T-helper 22 cell (primary cell): ENCODE measurements around the gene IFT22.
"Not testable (repeated sequence)": the region's sequence is repeated elsewhere in the genome, so short reads cannot be mapped to it uniquely, and the experiment has no call there.

Source experiments
- DNase-seq: peaks from one replicate; pipeline ENCODE4 v3.0.0-alpha.2; 2020; ENCODE audit warnings: low read depth

The IFT22 gene

DNA sequence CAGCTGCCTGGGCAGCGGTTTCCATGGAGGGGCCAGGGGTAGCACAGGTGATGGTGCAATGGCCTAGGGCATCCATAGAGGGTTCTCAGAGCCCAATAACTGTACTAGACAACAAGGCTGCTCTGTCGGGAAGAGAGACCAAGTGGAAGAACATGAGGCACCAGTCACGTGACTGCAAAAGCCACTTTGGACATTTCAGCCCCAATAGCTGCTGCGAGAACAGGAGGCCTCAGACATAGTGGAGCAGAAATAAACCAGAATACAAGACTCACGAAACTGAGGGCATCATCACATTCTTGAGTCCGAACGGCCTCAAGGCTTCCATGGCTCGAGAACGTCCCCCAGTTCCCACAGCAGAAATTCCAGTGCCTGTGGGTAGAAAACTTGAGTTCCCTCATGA is 44.5 kb downstream of the IFT22 start:
- DNase-seq: no peak

DNA sequence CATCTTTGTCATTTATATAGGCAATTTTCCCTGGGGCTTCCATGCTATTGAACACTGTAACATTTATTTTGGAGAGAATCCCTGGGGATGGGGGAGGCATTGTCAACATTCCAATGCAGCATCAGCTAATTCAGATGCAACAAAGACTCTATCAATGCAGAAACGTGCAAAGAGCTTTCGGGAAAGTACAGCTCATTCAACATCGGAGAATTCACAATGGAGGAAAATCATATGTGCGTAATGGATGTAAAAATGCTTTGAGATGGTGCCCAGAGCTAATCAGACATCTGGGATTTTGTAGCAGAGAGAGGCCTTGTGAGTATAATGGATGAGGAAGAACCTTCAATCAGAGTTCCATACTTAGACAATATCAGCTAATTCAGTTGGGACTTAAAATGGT is 48.4 kb downstream of the IFT22 start:
- no peak for DNase-seq

DNA sequence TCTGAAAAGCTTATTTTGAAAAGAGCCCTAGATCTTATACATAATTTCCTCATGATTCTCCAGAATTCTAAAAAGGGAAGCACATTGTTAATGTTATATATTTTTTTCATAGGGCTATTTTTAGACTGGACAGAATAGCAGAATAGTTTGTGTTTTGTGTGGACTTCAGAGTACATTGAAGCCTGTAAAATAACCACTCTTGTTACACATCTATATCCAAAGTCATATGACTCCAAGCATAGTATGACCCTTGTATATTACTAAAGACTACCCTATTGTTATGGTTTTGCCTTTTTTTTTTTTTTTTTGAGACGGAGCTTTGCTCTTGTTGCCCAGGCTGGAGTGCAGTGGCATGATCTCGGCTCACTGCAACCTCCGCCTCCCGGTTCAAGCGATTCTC is 50.6 kb downstream of the IFT22 start:
- DNase-seq: no peak

DNA sequence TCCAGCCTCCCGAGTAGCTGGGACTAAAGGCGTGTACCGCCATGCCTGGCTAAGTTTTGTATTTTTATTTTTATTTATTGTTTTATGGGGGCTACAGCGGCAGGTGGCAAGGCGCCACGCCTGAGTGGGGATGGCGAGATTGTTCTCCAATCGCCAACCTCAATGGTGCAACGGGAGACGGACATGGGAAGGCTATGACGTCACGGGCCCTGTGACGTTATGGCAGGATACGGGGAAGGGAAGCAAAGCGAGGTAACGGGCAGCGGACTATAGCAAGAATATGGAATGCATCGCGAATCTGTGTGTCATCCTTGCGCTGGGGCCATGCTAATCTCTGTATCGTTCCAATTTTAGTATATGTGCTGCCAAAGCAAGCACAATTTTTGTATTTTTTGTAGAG is 51.9 kb downstream of the IFT22 start:
- DNase-seq: no peak

DNA sequence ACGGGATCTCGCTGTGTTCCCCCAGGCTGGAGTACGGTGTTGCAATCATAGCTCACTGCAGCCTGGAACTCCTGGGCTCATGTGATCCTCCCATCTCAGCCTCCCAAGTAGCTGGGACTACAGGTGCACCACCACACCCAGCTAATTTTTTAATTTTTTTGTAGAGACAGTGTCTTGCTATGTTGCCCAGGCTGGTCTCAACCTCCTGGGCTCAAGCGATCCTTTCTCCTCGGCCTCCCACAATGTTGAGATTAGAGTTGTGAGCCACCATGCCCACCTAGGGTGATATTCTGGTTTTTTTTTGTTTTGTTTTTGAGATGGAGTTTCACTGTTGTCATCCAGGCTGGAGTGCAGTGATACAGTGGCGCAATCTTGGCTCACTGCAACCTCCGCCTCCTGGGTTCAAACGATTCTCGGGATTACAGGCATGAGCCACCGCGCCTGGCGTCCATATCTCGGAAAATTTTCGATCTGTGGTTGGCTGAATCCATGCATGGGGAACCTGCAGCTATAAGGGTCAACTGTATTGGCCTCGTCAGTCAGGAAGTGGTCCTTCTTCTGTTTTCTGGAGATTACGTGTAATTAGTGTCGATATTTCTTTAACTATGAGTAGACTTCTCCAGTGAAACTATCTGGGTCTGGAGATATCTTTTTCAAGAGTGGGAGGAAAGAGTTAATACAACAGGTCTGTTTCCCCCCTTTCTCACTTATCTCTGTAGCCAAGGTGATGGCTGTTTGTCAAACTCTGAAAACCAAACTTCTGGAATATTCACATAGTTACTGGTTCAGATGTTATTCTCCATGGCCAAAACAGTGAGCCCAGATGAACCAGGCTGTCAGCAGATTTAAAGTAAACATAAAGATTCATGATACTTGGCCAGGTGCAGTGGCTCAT is 55.7 kb downstream of the IFT22 start:
- no peak for DNase-seq

DNA sequence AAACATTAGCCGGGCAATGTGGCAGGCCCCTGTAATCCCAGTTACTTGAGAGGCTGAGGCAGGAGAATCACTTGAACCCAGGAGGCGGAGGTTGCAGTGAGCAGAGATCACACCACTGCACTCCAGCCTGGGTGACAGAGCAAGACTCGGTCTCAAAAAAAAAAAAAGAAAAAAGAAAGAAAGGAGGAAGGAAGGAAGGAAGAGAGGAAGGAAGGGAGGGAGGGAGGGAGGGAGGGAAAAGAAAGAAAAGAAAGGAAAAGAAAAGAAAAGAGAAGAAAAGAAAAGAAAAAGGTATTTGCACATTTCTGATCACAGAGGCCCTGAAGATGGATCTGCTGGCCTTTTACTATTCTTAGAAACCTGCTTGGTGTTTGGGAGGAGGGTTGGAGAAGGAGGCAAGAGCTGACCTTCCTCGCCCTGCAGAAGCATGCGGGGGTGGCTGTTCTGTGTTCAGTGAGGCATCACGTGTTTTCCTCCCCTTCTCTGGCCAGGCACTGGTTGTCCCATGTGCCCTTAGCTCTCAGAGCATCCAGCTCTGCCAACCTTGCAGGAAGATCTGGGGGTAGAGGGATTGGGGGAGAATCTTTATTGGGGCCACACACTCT is 57.4 kb downstream of the IFT22 start:
- DNase-seq: not testable (repeated sequence)
